Tibial nerve (tissue), 4 donors: ENCODE measurements around the gene NR2F6. TPM values are rescaled to one million over a fixed set of nuclear protein-coding genes. Genes with fewer than 3 reads are reported as not detected.
A peak's percentile ranks its signal among the peaks of the same experiment; 100 is the strongest.
"Not testable (repeated sequence)": the region's sequence is repeated elsewhere in the genome, so short reads cannot be mapped to it uniquely, and the experiment has no call there.

Experiments
- DNase-seq, 2 donors: peaks; one replicate each; pipeline ENCODE4 v3.0.0-alpha.2; 2019; ENCODE audit warnings: low spot score in 2 of 2
- H3K27ac ChIP-seq, 4 donors: fragments of 200-600 bp; sonication (generic) in 3 of 4; one replicate each; pipeline ENCODE4 v1.5.1; 2017 to 2019; ENCODE audit warnings: mild to moderate bottlenecking in 1 of 4
- H3K27me3 ChIP-seq, 2 donors: fragments of 200-600 bp; sonication (generic) in 1 of 2; one replicate each; pipeline versions ENCODE4 v1.5.1 to v1.6.0; 2017 to 2019
- H3K36me3 ChIP-seq, 3 donors: fragments of 200-600 bp; sonication (generic); one replicate each; pipeline ENCODE4 v1.5.1; 2018 to 2019
- H3K4me1 ChIP-seq, 4 donors: fragments of 200-600 bp; sonication (generic) in 3 of 4; one replicate each; pipeline ENCODE4 v1.5.1; 2017 to 2019
- H3K4me3 ChIP-seq, 4 donors: fragments of 200-600 bp; sonication (generic) in 3 of 4; one replicate each; pipeline ENCODE4 v1.5.1; 2017 to 2019; ENCODE audit warnings: mild to moderate bottlenecking in 1 of 4, moderate library complexity in 1 of 4
- H3K9me3 ChIP-seq, 4 donors: fragments of 200-600 bp; sonication (generic) in 3 of 4; one replicate each; pipeline ENCODE4 v1.5.1; 2017 to 2019
- CTCF ChIP-seq, 5 experiments: fragments of 200-600 bp in 3 of 5; fragments of 450-650 bp in 2 of 5; sonication (generic) in 3 of 5; IDR thresholded peaks; one replicate each; pipeline ENCODE4 v1.5.1; 2016 to 2019; ENCODE audit warnings: antibody characterized with exemption in 5 of 5, mild to moderate bottlenecking in 3 of 5, moderate library complexity in 2 of 5
- EP300 ChIP-seq, 2 donors: sonication (generic); formaldehyde crosslinking; IDR thresholded peaks; one replicate each; pipeline ENCODE4 v1.6.1; 2017; ENCODE audit warnings: antibody characterized with exemption in 2 of 2, mild to moderate bottlenecking in 1 of 2
- POLR2A ChIP-seq, 2 donors: fragments of 450-650 bp; IDR thresholded peaks; one replicate each; pipeline ENCODE4 v1.6.1; 2017; ENCODE audit warnings: antibody characterized with exemption in 2 of 2, mild to moderate bottlenecking in 2 of 2, moderate library complexity in 2 of 2
- WGBS, 2 donors: methylation state at CpG; one replicate each; pipeline ENCODE4 v1.1.5; 2018; 5-methylcytosine and 5-hydroxymethylcytosine counted together
- total RNA-seq, 4 donors: library from RNA; depleted of rRNA; stranded (reverse); fragments of >200 nt; gene quantifications; one replicate each; pipeline ENCODE4 v1.1.0, GENCODE V29; 2016

Gene NR2F6
- total RNA-seq, 4 donors from 2014 or later: 30.0 to 46.0 (median 39.5) TPM

- Histone ChIP-seq H3K4me3 (peak overlapping the region in 3 of 4 donors; percentile 28 to 43 (median 41)), H3K4me1 (peaks cover 0 to 19% (median 12%) of the 10 kb centered on the region in 4 donors), H3K27ac (no peak overlapping the region), H3K36me3 (peaks cover 0 to 36% (median 0%) of the 10 kb centered on the region in 3 donors), H3K27me3 (peaks cover 0 to 25% of the 10 kb centered on the region in 2 donors), H3K9me3 (no peaks in the 10 kb centered on the region)
- peak; percentile 67 to 76 for DNase-seq
- 1 to 3% methylated on average over 40 to 43 of the region's 45 CpGs for whole genome bisulfite sequencing, 2 donors
- no peak for TF ChIP-seq POLR2A (IDR thresholded peaks at IDR 0.05)
- TF ChIP-seq CTCF (IDR thresholded peaks at IDR 0.05): peak; percentile 87 to 97 (median 94)
Measured at GRCh38 chr19:17282488-17283125, 36.9 kb upstream of the NR2F6 start.

- no peaks in the 10 kb centered on the region for H3K9me3 ChIP-seq
- peak within 1 kb of the TSS in 3 of 4 donors; percentile 28 to 43 (median 41) for H3K4me3 ChIP-seq
- 10 to 16% methylated on average over 31 to 43 of the region's 75 CpGs for WGBS, 2 donors
Measured at GRCh38 chr19:17281391-17282304, 35.9 kb upstream of the NR2F6 start, which contains the start of gene ANKLE1. Gene ANKLE1 (plus strand): TSS chr19:17281901. CDS start chr19:17281921, 20 bp downstream.

GRCh38 chr19:17279436-17279835, 33.7 kb upstream of the NR2F6 start:
- no peak overlapping the region for H3K4me3 ChIP-seq
- TF ChIP-seq CTCF (IDR thresholded peaks at IDR 0.05) (no peak), POLR2A (IDR thresholded peaks at IDR 0.05) (no peak)
- H3K36me3 ChIP-seq: peaks cover 0 to 57% (median 18%) of the 10 kb centered on the region in 3 donors
- peaks cover 0 to 19% (median 12%) of the 10 kb centered on the region in 4 donors for H3K4me1 ChIP-seq
- no peak overlapping the region for H3K27ac ChIP-seq
- 62 to 78% methylated on average over 3 of the region's 3 CpGs for WGBS, 2 donors
- no peak for DNase-seq
- H3K27me3 ChIP-seq: peaks cover 0 to 25% of the 10 kb centered on the region in 2 donors
- H3K9me3 ChIP-seq: no peaks in the 10 kb centered on the region

More at GRCh38 chr19:17281391-17282304, 35.9 kb upstream of the NR2F6 start, which contains the start of gene ANKLE1:
- H3K36me3 ChIP-seq: peaks cover 0 to 45% (median 2%) of the 10 kb centered on the region in 3 donors
- no peak for TF ChIP-seq POLR2A (IDR thresholded peaks at IDR 0.05)
- TF ChIP-seq CTCF (IDR thresholded peaks at IDR 0.05): no peak
- TF ChIP-seq EP300 (IDR thresholded peaks at IDR 0.05): no peak
- H3K27me3 ChIP-seq: peaks cover 0 to 25% of the 10 kb centered on the region in 2 donors
- peaks cover 0 to 19% (median 12%) of the 10 kb centered on the region in 4 donors for H3K4me1 ChIP-seq
- no peak within 1 kb of the TSS for H3K27ac ChIP-seq
- DNase-seq: no peak

GRCh38 chr19:17275441-17276175, 29.9 kb upstream of the NR2F6 start:
- TF ChIP-seq POLR2A (IDR thresholded peaks at IDR 0.05) (no peak), CTCF (IDR thresholded peaks at IDR 0.05) (no peak), EP300 (IDR thresholded peaks at IDR 0.05) (no peak)
- no peak for DNase-seq
- Histone ChIP-seq H3K27me3 (no peaks in the 10 kb centered on the region), H3K27ac (no peak overlapping the region), H3K36me3 (peaks cover 3 to 86% (median 25%) of the 10 kb centered on the region in 3 donors), H3K9me3 (no peaks in the 10 kb centered on the region), H3K4me3 (no peak overlapping the region), H3K4me1 (no peaks in the 10 kb centered on the region)
- WGBS, 2 donors: 84 to 90% methylated on average over 19 of the region's 19 CpGs

- WGBS, 2 donors: 98 to 100% methylated on average over 3 of the region's 3 CpGs
- not testable (repeated sequence) for H3K4me3 ChIP-seq, DNase-seq, H3K27ac ChIP-seq, H3K9me3 ChIP-seq, H3K4me1 ChIP-seq, H3K27me3 ChIP-seq
- H3K36me3 ChIP-seq: peaks cover 3 to 93% (median 25%) of the 10 kb centered on the region in 3 donors
Measured at GRCh38 chr19:17274892-17275291, 29.2 kb upstream of the NR2F6 start.
